K562 (cell line): ENCODE measurements around the gene CNTF. TPM values are rescaled to one million over a fixed set of nuclear protein-coding genes. Genes with fewer than 3 reads are reported as not detected.
A peak's percentile ranks its signal among the peaks of the same experiment; 100 is the strongest.

Experiments used
- BCOR ChIP-seq: fragments of 450-650 bp; IDR thresholded peaks from 2 replicates; pipeline ENCODE4 v1.6.1; 2016
- CHD2 ChIP-seq: IDR thresholded peaks from 2 replicates; pipeline ENCODE4 v1.6.1; 2011; ENCODE audit warnings: low read depth, low read length
- EP400 ChIP-seq: fragments of 450-650 bp; IDR thresholded peaks from 2 replicates; pipeline ENCODE4 v1.6.1; 2017; ENCODE audit warnings: antibody characterized with exemption, mild to moderate bottlenecking, moderate library complexity
- FOXP1 ChIP-seq: sonication (generic); formaldehyde crosslinking; IDR thresholded peaks from 2 replicates; pipeline ENCODE4 v1.8.0; 2022; ENCODE audit warnings: mild to moderate bottlenecking, missing genetic modification reagents
- JUND ChIP-seq, 2 experiments: IDR thresholded peaks; 2 replicates in 1 of 2; 3 replicates in 1 of 2; pipeline ENCODE4 v1.6.1; 2011; ENCODE audit warnings: borderline replicate concordance in 2 of 2, low read depth in 2 of 2, low read length in 2 of 2, improper control_type of control experiment in 1 of 2, missing biosample characterization in 1 of 2, missing genetic modification characterization in 1 of 2, missing genetic modification reagents in 1 of 2
- KHSRP ChIP-seq: fragments of 450-650 bp; IDR thresholded peaks from 2 replicates; pipeline ENCODE4 v1.6.1; 2017
- MCM2 ChIP-seq: fragments of 450-650 bp; IDR thresholded peaks from 2 replicates; pipeline ENCODE4 v1.6.1; 2017; ENCODE audit warnings: low read depth, mild to moderate bottlenecking
- MYBL2 ChIP-seq, 2 experiments: fragments of 450-650 bp in 1 of 2; sonication (generic) in 1 of 2; formaldehyde crosslinking in 1 of 2; IDR thresholded peaks; 2 replicates each; pipeline versions ENCODE4 v1.6.1 to v1.8.1; 2017 to 2022; ENCODE audit warnings: borderline replicate concordance in 1 of 2, inconsistent platforms in 1 of 2, low read depth in 1 of 2, mild to moderate bottlenecking in 1 of 2, missing genetic modification reagents in 1 of 2, moderate library complexity in 1 of 2
- PHF8 ChIP-seq: fragments of 200-600 bp; sonication (generic); IDR thresholded peaks from 2 replicates; pipeline ENCODE4 v1.6.1; 2012; ENCODE audit warnings: mixed run types, mild to moderate bottlenecking, inconsistent platforms, low read length, moderate library complexity, borderline replicate concordance
- RBM39 ChIP-seq: fragments of 200-400 bp; formaldehyde crosslinking; optimal IDR thresholded peaks from 2 replicates; pipeline ENCODE3; 2018; ENCODE audit warnings: low read depth, low read length
- SRSF1 ChIP-seq: fragments of 200-400 bp; formaldehyde crosslinking; IDR thresholded peaks from 2 replicates; pipeline ENCODE4 v1.6.1; 2017; ENCODE audit warnings: mild to moderate bottlenecking, low read depth, low read length, moderate library complexity
- TRIM24 ChIP-seq, 2 experiments: fragments of 450-650 bp; IDR thresholded peaks; 2 replicates each; pipeline ENCODE4 v1.6.1; 2016
- ZBTB7A ChIP-seq: IDR thresholded peaks from 2 replicates; pipeline ENCODE4 v1.6.1; 2011; ENCODE audit warnings: low read depth, mild to moderate bottlenecking, low read length, moderate library complexity, borderline replicate concordance; ENCODE audit not compliant: control insufficient read depth
- ZNF444 ChIP-seq: fragments of 250-450 bp; sonication (Bioruptor Pico); IDR thresholded peaks from 2 replicates; pipeline ENCODE4 v1.4.0; 2020; ENCODE audit warnings: mild to moderate bottlenecking, moderate library complexity
- ZNF76 ChIP-seq: fragments of 250-450 bp; sonication (Bioruptor Pico); IDR thresholded peaks from 2 replicates; pipeline ENCODE4 v1.4.0; 2020; ENCODE audit warnings: mild to moderate bottlenecking, moderate library complexity, borderline replicate concordance
- polyA plus RNA-seq, 8 experiments: library from polyadenylated mRNA; depleted of rRNA in 4 of 8; stranded (reverse) in 5 of 8; unstranded in 3 of 8; fragments of >200 nt; fragmentation: Nextera tagmentation in 2 of 8; fragmentation: Illumina TruSeq in 1 of 8; extraction: Ambion mirVana in 2 of 8; extraction: Trizol in 1 of 8; gene quantifications; 2 replicates each; pipeline versions ENCODE4 v1.2.1 to v1.2.3, GENCODE V29; 2011 to 2014; ENCODE audit warnings: inconsistent platforms in 1 of 8, missing spikeins in 1 of 8
- total RNA-seq, 7 experiments: library from RNA; depleted of rRNA in 6 of 7; stranded (reverse); fragments of >200 nt in 6 of 7; fragmentation: Illumina TruSeq in 2 of 7; extraction: Trizol in 2 of 7; gene quantifications; 2 replicates each; pipeline versions ENCODE4 v1.2.1 to v1.2.3, GENCODE V29; 2011 to 2021; ENCODE audit warnings: low replicate concordance in 1 of 7
- TF ChIP-seq, protein P1 (sequence below): fragments of 200-800 bp; sonication (Bioruptor generic); IDR thresholded peaks from 2 replicates; pipeline ENCODE4 v1.6.1; 2017; ENCODE audit warnings: missing genetic modification characterization, missing compliant biosample characterization
- TF ChIP-seq, protein P2 (sequence below): sonication (generic); formaldehyde crosslinking; IDR thresholded peaks from 2 replicates; pipeline ENCODE4 v1.8.0; 2022; ENCODE audit warnings: missing genetic modification reagents, mild to moderate bottlenecking, borderline replicate concordance
- TF ChIP-seq, protein P3 (sequence below): fragments of 250-450 bp; sonication (Bioruptor Pico); IDR thresholded peaks from 2 replicates; pipeline ENCODE4 v1.9.0; 2021; ENCODE audit warnings: mild to moderate bottlenecking, inconsistent platforms
- TF ChIP-seq, protein P4 (sequence below): fragments of 450-650 bp; IDR thresholded peaks from 2 replicates; pipeline ENCODE4 v1.6.1; 2018; ENCODE audit not compliant: partially characterized antibody

CNTF gene
- total and polyA plus RNA-seq, 9 of the 15 experiments (the other 6 are each of a cell fraction or from before 2014, with no cell fraction given) = 0.17 to 5.0 (median 2.3) TPM

DNA sequence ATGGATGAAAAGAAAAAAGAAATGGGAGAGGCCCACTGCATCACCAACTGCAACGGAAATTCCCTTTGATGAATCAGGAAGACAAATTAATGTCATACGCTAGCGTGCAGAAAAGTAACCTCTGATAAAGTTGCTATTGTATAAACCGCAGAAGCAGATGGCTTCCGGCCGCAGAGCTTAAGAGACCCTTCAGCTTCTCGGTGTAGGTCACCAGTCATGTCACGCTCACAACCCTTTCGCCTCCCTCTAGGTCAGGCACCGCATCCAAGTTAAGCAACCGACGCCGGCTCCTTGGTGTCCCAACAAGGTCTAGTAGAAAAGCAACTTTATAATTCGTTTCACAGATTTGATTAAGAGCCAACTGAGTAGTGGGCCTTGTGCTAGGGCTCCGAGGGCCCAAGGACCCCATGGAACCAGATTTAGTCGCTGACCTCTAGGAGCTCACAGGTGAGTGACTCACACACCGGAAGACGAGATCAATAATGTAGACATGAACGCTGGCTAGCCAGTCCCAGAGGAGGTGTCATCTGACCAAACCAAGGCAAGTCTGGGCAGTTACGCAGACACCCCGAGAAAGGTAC lies 44.8 kb upstream of the CNTF start (continued):
- TF ChIP-seq, protein P1, sequence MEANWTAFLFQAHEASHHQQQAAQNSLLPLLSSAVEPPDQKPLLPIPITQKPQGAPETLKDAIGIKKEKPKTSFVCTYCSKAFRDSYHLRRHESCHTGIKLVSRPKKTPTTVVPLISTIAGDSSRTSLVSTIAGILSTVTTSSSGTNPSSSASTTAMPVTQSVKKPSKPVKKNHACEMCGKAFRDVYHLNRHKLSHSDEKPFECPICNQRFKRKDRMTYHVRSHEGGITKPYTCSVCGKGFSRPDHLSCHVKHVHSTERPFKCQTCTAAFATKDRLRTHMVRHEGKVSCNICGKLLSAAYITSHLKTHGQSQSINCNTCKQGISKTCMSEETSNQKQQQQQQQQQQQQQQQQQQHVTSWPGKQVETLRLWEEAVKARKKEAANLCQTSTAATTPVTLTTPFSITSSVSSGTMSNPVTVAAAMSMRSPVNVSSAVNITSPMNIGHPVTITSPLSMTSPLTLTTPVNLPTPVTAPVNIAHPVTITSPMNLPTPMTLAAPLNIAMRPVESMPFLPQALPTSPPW (CRISPR knock-in tag) = no peak
- TF ChIP-seq FOXP1 (CRISPR knock-in tag) (no peak), TRIM24 (IDR thresholded peaks at IDR 0.05) (peak in 1 of 2 experiments; percentile 23; a peak in 1 of 4 replicates), ZBTB7A (peak; percentile 84), SRSF1 (no peak), JUND (IDR thresholded peaks at IDR 0.05; ENCODE audit: borderline replicate concordance, low read depth, low read length) (peak; percentile 92), JUND (tag; IDR thresholded peaks at IDR 0.05; ENCODE audit: borderline replicate concordance, low read depth, low read length) (peak; percentile 92; the same call in 1 of the 3 replicates), CHD2 (0 out of 2 replicates have a peak, but pooled peaks have one; percentile 18), ZNF444 (CRISPR knock-in tag) (no peak), RBM39 (peak; percentile 53), EP400 (no peak; the same call in 1 of the 2 replicates), MCM2 (no peak), MYBL2 (IDR thresholded peaks at IDR 0.05; ENCODE audit: low read depth) (0 out of 2 replicates have a peak, but pooled peaks have one; percentile 7), MYBL2 (CRISPR knock-in tag; IDR thresholded peaks at IDR 0.05; ENCODE audit: borderline replicate concordance) (no peak), BCOR (no peak), KHSRP (no peak), ZNF76 (CRISPR knock-in tag) (peak; percentile 11; the same call in 1 of the 2 replicates), PHF8 (peak; percentile 49)
- TF ChIP-seq, protein P2, sequence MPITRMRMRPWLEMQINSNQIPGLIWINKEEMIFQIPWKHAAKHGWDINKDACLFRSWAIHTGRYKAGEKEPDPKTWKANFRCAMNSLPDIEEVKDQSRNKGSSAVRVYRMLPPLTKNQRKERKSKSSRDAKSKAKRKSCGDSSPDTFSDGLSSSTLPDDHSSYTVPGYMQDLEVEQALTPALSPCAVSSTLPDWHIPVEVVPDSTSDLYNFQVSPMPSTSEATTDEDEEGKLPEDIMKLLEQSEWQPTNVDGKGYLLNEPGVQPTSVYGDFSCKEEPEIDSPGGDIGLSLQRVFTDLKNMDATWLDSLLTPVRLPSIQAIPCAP (CRISPR knock-in tag) = no peak
- TF ChIP-seq, protein P3, sequence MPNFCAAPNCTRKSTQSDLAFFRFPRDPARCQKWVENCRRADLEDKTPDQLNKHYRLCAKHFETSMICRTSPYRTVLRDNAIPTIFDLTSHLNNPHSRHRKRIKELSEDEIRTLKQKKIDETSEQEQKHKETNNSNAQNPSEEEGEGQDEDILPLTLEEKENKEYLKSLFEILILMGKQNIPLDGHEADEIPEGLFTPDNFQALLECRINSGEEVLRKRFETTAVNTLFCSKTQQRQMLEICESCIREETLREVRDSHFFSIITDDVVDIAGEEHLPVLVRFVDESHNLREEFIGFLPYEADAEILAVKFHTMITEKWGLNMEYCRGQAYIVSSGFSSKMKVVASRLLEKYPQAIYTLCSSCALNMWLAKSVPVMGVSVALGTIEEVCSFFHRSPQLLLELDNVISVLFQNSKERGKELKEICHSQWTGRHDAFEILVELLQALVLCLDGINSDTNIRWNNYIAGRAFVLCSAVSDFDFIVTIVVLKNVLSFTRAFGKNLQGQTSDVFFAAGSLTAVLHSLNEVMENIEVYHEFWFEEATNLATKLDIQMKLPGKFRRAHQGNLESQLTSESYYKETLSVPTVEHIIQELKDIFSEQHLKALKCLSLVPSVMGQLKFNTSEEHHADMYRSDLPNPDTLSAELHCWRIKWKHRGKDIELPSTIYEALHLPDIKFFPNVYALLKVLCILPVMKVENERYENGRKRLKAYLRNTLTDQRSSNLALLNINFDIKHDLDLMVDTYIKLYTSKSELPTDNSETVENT (CRISPR knock-in tag) = no peak
- TF ChIP-seq, protein P4, sequence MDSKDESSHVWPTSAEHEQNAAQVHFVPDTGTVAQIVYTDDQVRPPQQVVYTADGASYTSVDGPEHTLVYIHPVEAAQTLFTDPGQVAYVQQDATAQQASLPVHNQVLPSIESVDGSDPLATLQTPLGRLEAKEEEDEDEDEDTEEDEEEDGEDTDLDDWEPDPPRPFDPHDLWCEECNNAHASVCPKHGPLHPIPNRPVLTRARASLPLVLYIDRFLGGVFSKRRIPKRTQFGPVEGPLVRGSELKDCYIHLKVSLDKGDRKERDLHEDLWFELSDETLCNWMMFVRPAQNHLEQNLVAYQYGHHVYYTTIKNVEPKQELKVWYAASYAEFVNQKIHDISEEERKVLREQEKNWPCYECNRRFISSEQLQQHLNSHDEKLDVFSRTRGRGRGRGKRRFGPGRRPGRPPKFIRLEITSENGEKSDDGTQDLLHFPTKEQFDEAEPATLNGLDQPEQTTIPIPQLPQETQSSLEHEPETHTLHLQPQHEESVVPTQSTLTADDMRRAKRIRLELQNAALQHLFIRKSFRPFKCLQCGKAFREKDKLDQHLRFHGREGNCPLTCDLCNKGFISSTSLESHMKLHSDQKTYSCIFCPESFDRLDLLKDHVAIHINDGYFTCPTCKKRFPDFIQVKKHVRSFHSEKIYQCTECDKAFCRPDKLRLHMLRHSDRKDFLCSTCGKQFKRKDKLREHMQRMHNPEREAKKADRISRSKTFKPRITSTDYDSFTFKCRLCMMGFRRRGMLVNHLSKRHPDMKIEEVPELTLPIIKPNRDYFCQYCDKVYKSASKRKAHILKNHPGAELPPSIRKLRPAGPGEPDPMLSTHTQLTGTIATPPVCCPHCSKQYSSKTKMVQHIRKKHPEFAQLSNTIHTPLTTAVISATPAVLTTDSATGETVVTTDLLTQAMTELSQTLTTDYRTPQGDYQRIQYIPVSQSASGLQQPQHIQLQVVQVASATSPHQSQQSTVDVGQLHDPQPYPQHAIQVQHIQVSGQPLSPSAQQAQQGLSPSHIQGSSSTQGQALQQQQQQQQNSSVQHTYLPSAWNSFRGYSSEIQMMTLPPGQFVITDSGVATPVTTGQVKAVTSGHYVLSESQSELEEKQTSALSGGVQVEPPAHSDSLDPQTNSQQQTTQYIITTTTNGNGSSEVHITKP = peak; percentile 92
